ENCODE measurements around the gene IL1B.

DNA sequence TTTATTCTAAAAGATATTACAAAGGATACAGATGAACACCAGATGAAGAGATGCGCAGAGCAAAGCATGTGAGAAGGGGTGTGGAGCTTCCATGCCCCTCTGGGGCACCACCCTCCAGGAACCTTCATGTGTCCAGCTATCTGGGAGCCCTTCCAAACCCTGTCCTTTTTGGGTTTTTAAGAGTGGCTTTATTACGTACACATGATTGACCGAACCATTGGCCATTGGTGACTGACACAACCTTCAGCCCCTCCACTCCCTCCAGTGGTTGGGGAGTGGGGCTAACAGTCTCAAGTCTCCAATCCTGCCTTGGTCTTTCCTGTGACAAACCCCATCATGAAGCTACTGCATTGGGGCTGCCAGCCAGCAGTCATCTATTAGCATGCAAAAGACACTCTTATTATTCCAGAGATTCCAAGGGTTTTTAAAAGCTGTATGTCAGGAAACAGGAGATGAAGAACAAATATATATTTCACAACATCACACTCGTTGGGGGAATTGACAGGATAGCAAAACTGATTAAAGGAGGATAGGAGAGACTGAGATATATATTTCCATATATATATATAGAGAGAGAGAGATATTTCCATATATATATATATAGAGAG, 19.4 kb downstream of the IL1B start:
- no peak for TF ChIP-seq EP300 (IDR thresholded peaks at IDR 0.05)
- TF ChIP-seq, protein P1, sequence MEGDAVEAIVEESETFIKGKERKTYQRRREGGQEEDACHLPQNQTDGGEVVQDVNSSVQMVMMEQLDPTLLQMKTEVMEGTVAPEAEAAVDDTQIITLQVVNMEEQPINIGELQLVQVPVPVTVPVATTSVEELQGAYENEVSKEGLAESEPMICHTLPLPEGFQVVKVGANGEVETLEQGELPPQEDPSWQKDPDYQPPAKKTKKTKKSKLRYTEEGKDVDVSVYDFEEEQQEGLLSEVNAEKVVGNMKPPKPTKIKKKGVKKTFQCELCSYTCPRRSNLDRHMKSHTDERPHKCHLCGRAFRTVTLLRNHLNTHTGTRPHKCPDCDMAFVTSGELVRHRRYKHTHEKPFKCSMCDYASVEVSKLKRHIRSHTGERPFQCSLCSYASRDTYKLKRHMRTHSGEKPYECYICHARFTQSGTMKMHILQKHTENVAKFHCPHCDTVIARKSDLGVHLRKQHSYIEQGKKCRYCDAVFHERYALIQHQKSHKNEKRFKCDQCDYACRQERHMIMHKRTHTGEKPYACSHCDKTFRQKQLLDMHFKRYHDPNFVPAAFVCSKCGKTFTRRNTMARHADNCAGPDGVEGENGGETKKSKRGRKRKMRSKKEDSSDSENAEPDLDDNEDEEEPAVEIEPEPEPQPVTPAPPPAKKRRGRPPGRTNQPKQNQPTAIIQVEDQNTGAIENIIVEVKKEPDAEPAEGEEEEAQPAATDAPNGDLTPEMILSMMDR (IDR thresholded peaks at IDR 0.05) = no peak
- TF ChIP-seq POLR2A (IDR thresholded peaks at IDR 0.05) = no peak
- TF ChIP-seq POLR2AphosphoS5 (IDR thresholded peaks at IDR 0.05) = no peak

Measured in upper lobe of left lung (tissue), 4 donors.